ENCODE data around the gene CPEB1. TPM values are rescaled to one million over a fixed set of nuclear protein-coding genes. Genes with fewer than 3 reads are reported as not detected.
"Not testable (repeated sequence)": the region's sequence is repeated elsewhere in the genome, so short reads cannot be mapped to it uniquely, and the experiment has no call there.

Gene CPEB1
- total RNA-seq, 8 experiments from 2014 or later = 0.70 to 16.4 (median 7.3) TPM

DNA sequence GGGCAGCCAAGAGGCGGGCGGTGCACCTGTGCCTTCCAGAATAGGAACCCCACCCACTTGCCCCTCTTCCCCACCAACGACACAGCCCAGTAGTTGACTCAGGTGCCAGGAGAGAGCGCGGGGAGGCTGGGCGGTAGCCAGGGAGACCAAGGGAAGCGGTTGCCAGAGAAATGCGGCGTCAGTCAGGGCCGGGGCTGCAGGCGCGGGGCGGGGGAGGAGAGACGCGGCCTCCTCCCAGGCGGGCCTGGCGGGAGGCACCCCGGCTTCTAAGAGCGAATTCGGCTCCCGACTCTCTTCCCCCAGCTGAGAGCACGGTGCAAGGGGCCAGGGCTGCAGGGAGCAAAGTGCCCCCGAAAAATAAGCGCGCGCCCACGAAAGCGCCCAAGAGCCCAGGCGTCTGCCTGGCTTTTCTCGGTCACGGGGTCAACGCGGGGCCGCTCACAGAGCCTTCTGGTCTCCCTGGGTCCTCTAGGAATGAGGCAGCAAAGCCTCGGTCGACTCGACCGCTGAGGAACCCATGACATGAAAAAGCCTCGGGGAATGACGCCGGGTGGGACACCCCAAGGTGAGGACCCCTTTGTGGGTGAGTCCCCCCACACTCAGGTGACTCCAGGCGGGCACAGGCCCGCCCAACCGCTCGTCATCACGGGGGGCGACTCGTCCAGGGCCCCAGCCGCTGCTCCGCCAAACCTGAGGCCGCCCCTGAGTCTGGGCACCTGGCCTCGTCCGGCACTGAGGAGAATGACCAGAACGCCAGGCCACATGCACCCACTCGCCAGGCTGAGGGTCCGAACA lies 716 bp downstream of the CPEB1 start:
- ATAC-seq (replicated peaks in 6 of 8) = peak in 7 of 8 experiments; percentile 4 to 33 (median 8)
- peak overlapping the region in 4 of 5 donors; percentile 38 to 58 (median 42) for H3K4me3 ChIP-seq
- H3K4me1 ChIP-seq (replicated peaks in 1 of 2) = peaks cover 8 to 15% of the 10 kb centered on the region in 2 donors
- no peak overlapping the region for H3K27ac ChIP-seq
- WGBS, 10 experiments = 0 to 43% (median 10%) methylated on average over 1 to 7 of the region's 56 CpGs; no CpG with 5 or more reads in 5 of the 10 experiments
- in situ Hi-C loops (cut with MboI; ENCODE audit: low pct_unique_long_range_greater_than_20kb in 2 of 9, low sequenced_read_pairs in 9 of 9, unreplicated experiment in 9 of 9) = no loop called here

GRCh38 chr15:82644967-82645852 lies 2.0 kb downstream of the CPEB1 start:
- H3K4me3 ChIP-seq; in situ Hi-C loops (cut with MboI; ENCODE audit: low pct_unique_long_range_greater_than_20kb in 2 of 9, low sequenced_read_pairs in 9 of 9, unreplicated experiment in 9 of 9); ATAC-seq (replicated peaks in 6 of 8); H3K27ac ChIP-seq: not testable (repeated sequence)
- WGBS, 10 experiments = 80 to 100% (median 90%) methylated on average over 1 to 26 of the region's 34 CpGs
- H3K4me1 ChIP-seq (replicated peaks in 1 of 2) = peaks cover 8 to 15% of the 10 kb centered on the region in 2 donors

DNA sequence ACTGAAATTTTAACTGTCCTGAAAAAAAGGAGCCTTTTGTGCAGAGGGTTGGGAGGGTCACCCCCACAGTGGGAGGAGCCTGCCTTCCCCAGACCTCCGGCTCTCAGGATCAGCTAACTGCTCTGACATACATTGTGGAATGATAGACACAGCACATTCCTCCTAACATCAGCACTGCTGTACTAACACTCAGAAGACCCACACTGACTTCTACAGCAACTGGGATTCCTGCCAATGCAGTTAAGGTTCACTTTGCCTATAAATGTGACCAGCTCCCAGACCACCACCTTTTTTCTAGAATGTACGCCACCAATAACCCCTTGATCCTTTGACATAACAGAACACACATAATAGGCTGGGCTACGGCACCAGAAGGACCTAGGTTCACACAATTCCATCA lies 3.2 kb downstream of the CPEB1 start:
- Histone ChIP-seq H3K27ac (no peak overlapping the region), H3K4me1 (replicated peaks in 1 of 2) (peaks cover 8 to 15% of the 10 kb centered on the region in 2 donors), H3K4me3 (no peak overlapping the region)
- ATAC-seq (replicated peaks in 6 of 8) = no peak
- 20 to 100% (median 40%) methylated on average over 1 to 3 of the region's 3 CpGs; no CpG with 5 or more reads in 1 of the 10 experiments for WGBS, 10 experiments
- in situ Hi-C loops (cut with MboI; ENCODE audit: low pct_unique_long_range_greater_than_20kb in 2 of 9, low sequenced_read_pairs in 9 of 9, unreplicated experiment in 9 of 9) = no loop called here

DNA sequence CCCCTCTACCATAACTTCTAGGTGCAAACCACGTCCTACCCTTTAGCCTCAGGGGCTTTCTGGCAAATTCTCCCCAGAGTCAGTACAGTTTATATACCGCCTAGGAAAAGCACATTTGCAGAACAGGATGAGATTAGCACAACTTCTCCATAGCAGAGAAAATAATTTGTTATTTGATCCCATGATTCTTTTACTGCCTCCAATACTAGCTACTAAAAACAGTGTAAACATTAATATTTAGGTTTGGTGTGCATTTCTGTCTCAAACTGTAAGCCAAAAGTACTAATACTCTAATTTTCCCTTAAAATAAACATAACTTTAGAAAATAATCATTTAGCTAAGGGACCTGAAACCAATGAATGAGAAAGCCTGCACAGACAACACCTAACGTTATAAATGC lies 4.5 kb downstream of the CPEB1 start:
- H3K4me3 ChIP-seq = no peak overlapping the region
- in situ Hi-C loops (cut with MboI; ENCODE audit: low pct_unique_long_range_greater_than_20kb in 2 of 9, low sequenced_read_pairs in 9 of 9, unreplicated experiment in 9 of 9) = no loop called here
- peaks cover 4 to 15% of the 10 kb centered on the region in 2 donors for H3K4me1 ChIP-seq (replicated peaks in 1 of 2)
- no peak for ATAC-seq (replicated peaks in 6 of 8)
- no peak overlapping the region for H3K27ac ChIP-seq
- 32 to 100% (median 50%) methylated on average over 1 to 3 of the region's 3 CpGs; no CpG with 5 or more reads in 1 of the 10 experiments for WGBS, 10 experiments

GRCh38 chr15:82641129-82641798 lies 5.9 kb downstream of the CPEB1 start:
- 0 to 69% (median 35%) methylated on average over 1 to 2 of the region's 2 CpGs; no CpG with 5 or more reads in 2 of the 10 experiments for WGBS, 10 experiments
- Histone ChIP-seq H3K4me1 (replicated peaks in 1 of 2) (peaks cover 3 to 4% of the 10 kb centered on the region in 2 donors), H3K27ac (no peak overlapping the region), H3K4me3 (no peak overlapping the region)
- in situ Hi-C loops (cut with MboI; ENCODE audit: low pct_unique_long_range_greater_than_20kb in 2 of 9, low sequenced_read_pairs in 9 of 9, unreplicated experiment in 9 of 9) = no loop called here
- no peak for ATAC-seq (replicated peaks in 6 of 8)

- in situ Hi-C loops (cut with MboI; ENCODE audit: low pct_unique_long_range_greater_than_20kb in 2 of 9, low sequenced_read_pairs in 9 of 9, unreplicated experiment in 9 of 9) = no loop called here
- no peak for ATAC-seq (replicated peaks in 6 of 8)
- 20 to 100% (median 78%) methylated on average over 1 to 3 of the region's 3 CpGs for WGBS, 10 experiments
- no peak overlapping the region for H3K27ac ChIP-seq
- H3K4me1 ChIP-seq (replicated peaks in 1 of 2) = no peaks in the 10 kb centered on the region
- H3K4me3 ChIP-seq = no peak overlapping the region
These were observed 6.5 kb downstream of the CPEB1 start for GRCh38 chr15:82640672-82641071.

GRCh38 chr15:82635798-82636197 lies 11.4 kb downstream of the CPEB1 start:
- H3K27ac ChIP-seq = no peak overlapping the region
- H3K4me3 ChIP-seq = no peak overlapping the region
- in situ Hi-C loops (cut with MboI; ENCODE audit: low pct_unique_long_range_greater_than_20kb in 2 of 9, low sequenced_read_pairs in 9 of 9, unreplicated experiment in 9 of 9) = no loop called here
- ATAC-seq (replicated peaks in 6 of 8) = no peak
- H3K4me1 ChIP-seq (replicated peaks in 1 of 2) = no peaks in the 10 kb centered on the region
- WGBS, 10 experiments = 0 to 77% (median 30%) methylated on average over 1 to 2 of the region's 2 CpGs; no CpG with 5 or more reads in 1 of the 10 experiments

GRCh38 chr15:82630033-82630432 lies 17.1 kb downstream of the CPEB1 start:
- H3K4me1 ChIP-seq (replicated peaks in 1 of 2) = no peaks in the 10 kb centered on the region
- no peak overlapping the region for H3K27ac ChIP-seq
- no peak for ATAC-seq (replicated peaks in 6 of 8)
- in situ Hi-C loops (cut with MboI; ENCODE audit: low pct_unique_long_range_greater_than_20kb in 2 of 9, low sequenced_read_pairs in 9 of 9, unreplicated experiment in 9 of 9) = no loop called here
- H3K4me3 ChIP-seq = no peak overlapping the region
- WGBS, 10 experiments = 30 to 100% (median 52%) methylated on average over 1 to 3 of the region's 4 CpGs; no CpG with 5 or more reads in 3 of the 10 experiments

GRCh38 chr15:82625136-82625535 lies 22.0 kb downstream of the CPEB1 start:
- 39 to 100% (median 78%) methylated on average over 2 to 4 of the region's 4 CpGs; no CpG with 5 or more reads in 2 of the 10 experiments for WGBS, 10 experiments
- no peaks in the 10 kb centered on the region for H3K4me1 ChIP-seq (replicated peaks in 1 of 2)
- in situ Hi-C loops (cut with MboI; ENCODE audit: low pct_unique_long_range_greater_than_20kb in 2 of 9, low sequenced_read_pairs in 9 of 9, unreplicated experiment in 9 of 9) = no loop called here
- no peak for ATAC-seq (replicated peaks in 6 of 8)
- H3K4me3 ChIP-seq = no peak overlapping the region
- no peak overlapping the region for H3K27ac ChIP-seq

DNA sequence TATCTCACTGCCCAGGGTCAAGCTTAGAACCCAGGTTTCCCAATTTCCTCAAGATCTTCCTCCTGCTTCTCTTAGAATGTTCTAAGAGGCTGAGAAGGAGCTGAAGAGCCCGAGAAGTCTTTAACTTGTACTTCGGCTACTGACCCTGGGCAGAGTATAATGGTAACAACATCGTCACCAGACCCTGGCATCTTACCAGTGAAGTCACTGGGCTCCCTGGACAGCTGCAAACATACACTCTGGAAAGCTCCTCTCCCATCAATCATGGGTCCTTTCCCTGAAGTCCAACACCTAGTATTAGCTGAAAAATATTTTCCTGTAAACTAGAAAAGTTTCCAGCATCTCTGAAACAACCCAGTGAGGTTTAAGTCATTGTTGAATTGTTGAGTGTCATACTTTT lies 22.7 kb downstream of the CPEB1 start:
- in situ Hi-C loops (cut with MboI; ENCODE audit: low pct_unique_long_range_greater_than_20kb in 2 of 9, low sequenced_read_pairs in 9 of 9, unreplicated experiment in 9 of 9) = no loop called here
- no peak overlapping the region for H3K27ac ChIP-seq
- no peak for ATAC-seq (replicated peaks in 6 of 8)
- 67 to 100% (median 80%) methylated on average over 1 of the region's 3 CpGs; no CpG with 5 or more reads in 7 of the 10 experiments for WGBS, 10 experiments
- no peak overlapping the region for H3K4me3 ChIP-seq
- H3K4me1 ChIP-seq (replicated peaks in 1 of 2) = no peaks in the 10 kb centered on the region

- in situ Hi-C loops (cut with MboI; ENCODE audit: low pct_unique_long_range_greater_than_20kb in 2 of 9, low sequenced_read_pairs in 9 of 9, unreplicated experiment in 9 of 9) = no loop called here
- Histone ChIP-seq H3K4me3 (no peak overlapping the region), H3K27ac (no peak overlapping the region), H3K4me1 (replicated peaks in 1 of 2) (no peaks in the 10 kb centered on the region)
- WGBS, 10 experiments = 47 to 88% (median 71%) methylated on average over 1 to 2 of the region's 2 CpGs; no CpG with 5 or more reads in 4 of the 10 experiments
- no peak for ATAC-seq (replicated peaks in 6 of 8)
These were observed 23.2 kb downstream of the CPEB1 start for GRCh38 chr15:82624008-82624407.

DNA sequence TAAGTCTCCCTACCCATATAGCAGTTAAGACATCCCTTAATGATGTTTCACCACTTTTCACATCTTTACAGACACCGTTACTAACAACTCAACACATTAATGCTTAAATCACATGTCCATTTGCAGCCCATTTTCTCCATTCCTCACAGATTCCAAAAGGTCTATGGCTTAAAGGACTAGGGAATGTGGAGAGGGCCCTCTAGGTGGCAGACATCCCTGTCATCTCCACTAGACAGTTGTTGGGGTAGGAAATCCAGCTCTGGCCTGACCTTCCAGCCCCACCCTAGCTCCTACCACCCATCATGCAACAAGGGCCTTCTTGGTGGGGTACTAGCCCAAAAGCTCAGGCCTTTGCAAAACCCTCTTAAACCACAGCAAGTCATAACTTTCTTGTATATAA lies 25.2 kb downstream of the CPEB1 start:
- in situ Hi-C loops (cut with MboI; ENCODE audit: low pct_unique_long_range_greater_than_20kb in 2 of 9, low sequenced_read_pairs in 9 of 9, unreplicated experiment in 9 of 9) = no loop called here
- WGBS, 10 experiments = 13 to 100% (median 71%) methylated on average over 1 of the region's 1 CpG; no CpG with 5 or more reads in 5 of the 10 experiments
- no peaks in the 10 kb centered on the region for H3K4me1 ChIP-seq (replicated peaks in 1 of 2)

More for the DNA sequence above, 25.2 kb downstream of the CPEB1 start:
- H3K27ac ChIP-seq = no peak overlapping the region
- no peak overlapping the region for H3K4me3 ChIP-seq
- peak in 1 of 8 experiments; percentile 26 for ATAC-seq (replicated peaks in 6 of 8)
